Upper lobe of left lung (tissue), 6 donors: ENCODE results near the gene NCK2. TPM values are rescaled to one million over a fixed set of nuclear protein-coding genes. Genes with fewer than 3 reads are reported as not detected.

Source experiments
- ATAC-seq, 2 donors: fragments of 200-7000 bp; cut with Tn5 transposase; one replicate each; pipeline ENCODE4 v1.9.1; 2022; ENCODE audit warnings: mild to moderate bottlenecking in 2 of 2, moderate library complexity in 2 of 2; ENCODE audit not compliant: low FRiP score in 2 of 2
- DNase-seq, 2 donors: peaks; one replicate each; pipeline ENCODE4 v3.0.0-alpha.2; 2019 to 2020
- H3K27ac ChIP-seq, 4 donors: fragments of 200-600 bp; sonication (generic); one replicate each; pipeline ENCODE4 v1.5.1; 2016 to 2019
- H3K27me3 ChIP-seq, 4 donors: fragments of 200-600 bp; sonication (generic); one replicate each; pipeline ENCODE4 v1.5.1; 2017 to 2019
- H3K36me3 ChIP-seq, 4 donors: fragments of 200-600 bp; sonication (generic); one replicate each; pipeline ENCODE4 v1.5.1; 2016 to 2019
- H3K4me1 ChIP-seq, 4 donors: fragments of 200-600 bp; sonication (generic); one replicate each; pipeline ENCODE4 v1.5.1; 2018 to 2019
- H3K4me3 ChIP-seq, 4 donors: fragments of 200-600 bp; sonication (generic); one replicate each; pipeline ENCODE4 v1.5.1; 2017 to 2019; ENCODE audit warnings: mild to moderate bottlenecking in 2 of 4, moderate library complexity in 1 of 4
- H3K9me3 ChIP-seq, 4 donors: fragments of 200-600 bp; sonication (generic); one replicate each; pipeline ENCODE4 v1.5.1; 2018 to 2019
- EP300 ChIP-seq, 4 donors: sonication (generic); formaldehyde crosslinking; IDR thresholded peaks; one replicate each; pipeline ENCODE4 v1.5.1; 2017; ENCODE audit warnings: antibody characterized with exemption in 4 of 4, control low read depth in 2 of 4
- POLR2A ChIP-seq, 4 donors: fragments of 450-650 bp; IDR thresholded peaks; one replicate each; pipeline ENCODE4 v1.5.1; 2016 to 2017; ENCODE audit warnings: antibody characterized with exemption in 4 of 4, mild to moderate bottlenecking in 2 of 4
- POLR2AphosphoS5 ChIP-seq, 2 donors: sonication (generic); formaldehyde crosslinking; IDR thresholded peaks; one replicate each; pipeline ENCODE4 v1.5.1; 2017; ENCODE audit warnings: antibody characterized with exemption in 2 of 2
- WGBS, 2 donors: methylation state at CpG; one replicate each; pipeline ENCODE4 v1.1.5; 2017 to 2018; 5-methylcytosine and 5-hydroxymethylcytosine counted together
- total RNA-seq, 6 donors: library from RNA; depleted of rRNA in 4 of 6; stranded (reverse); fragments of >200 nt in 4 of 6; gene quantifications; one replicate each; pipeline versions ENCODE4 v1.1.0 to v1.2.1, GENCODE V29; 2016 to 2021
- TF ChIP-seq, protein P1 (sequence below), 6 experiments: fragments of 450-650 bp in 4 of 6; fragments of 200-600 bp in 2 of 6; sonication (generic) in 2 of 6; IDR thresholded peaks; one replicate each; pipeline ENCODE4 v1.5.1; 2016 to 2019; ENCODE audit warnings: antibody characterized with exemption in 6 of 6
- donor health status: DM: no; HTN: no; CAD: no; lungs with moderate emphysema.
- donor health status: DM: no; HTN: yes; CAD: no; lungs with severe emphysema.

Gene NCK2
- total RNA-seq, 6 donors from 2014 or later: 29.3 to 48.6 (median 37.9) TPM

DNA sequence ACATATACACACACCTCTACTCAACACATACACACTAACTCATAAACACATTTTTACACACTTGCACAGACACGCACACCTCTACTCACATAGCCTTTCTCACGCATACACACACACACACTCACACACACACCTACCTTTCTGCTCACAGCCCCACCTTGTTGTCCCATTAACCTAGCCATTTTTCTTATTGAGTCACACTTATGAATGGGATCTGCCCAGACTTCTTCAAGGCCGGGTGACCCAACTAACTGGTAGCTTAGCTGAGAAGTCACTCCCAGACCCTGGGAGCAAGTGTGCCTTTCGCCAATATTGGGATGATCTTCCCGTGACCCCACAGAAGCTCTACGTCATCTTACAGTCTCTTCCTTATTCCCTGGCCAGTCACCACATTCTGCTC, 192.2 kb downstream of the NCK2 start:
- 94 to 95% methylated on average over 6 of the region's 6 CpGs for WGBS, 2 donors
- H3K36me3 ChIP-seq: no peaks in the 10 kb centered on the region
- H3K4me3 ChIP-seq: no peak overlapping the region
- peaks cover 0 to 3% (median 0%) of the 10 kb centered on the region in 4 donors for H3K9me3 ChIP-seq
- no peak for TF ChIP-seq POLR2AphosphoS5 (IDR thresholded peaks at IDR 0.05)
- no peak for TF ChIP-seq EP300 (IDR thresholded peaks at IDR 0.05)
- TF ChIP-seq POLR2A (IDR thresholded peaks at IDR 0.05): no peak
- TF ChIP-seq, protein P1, sequence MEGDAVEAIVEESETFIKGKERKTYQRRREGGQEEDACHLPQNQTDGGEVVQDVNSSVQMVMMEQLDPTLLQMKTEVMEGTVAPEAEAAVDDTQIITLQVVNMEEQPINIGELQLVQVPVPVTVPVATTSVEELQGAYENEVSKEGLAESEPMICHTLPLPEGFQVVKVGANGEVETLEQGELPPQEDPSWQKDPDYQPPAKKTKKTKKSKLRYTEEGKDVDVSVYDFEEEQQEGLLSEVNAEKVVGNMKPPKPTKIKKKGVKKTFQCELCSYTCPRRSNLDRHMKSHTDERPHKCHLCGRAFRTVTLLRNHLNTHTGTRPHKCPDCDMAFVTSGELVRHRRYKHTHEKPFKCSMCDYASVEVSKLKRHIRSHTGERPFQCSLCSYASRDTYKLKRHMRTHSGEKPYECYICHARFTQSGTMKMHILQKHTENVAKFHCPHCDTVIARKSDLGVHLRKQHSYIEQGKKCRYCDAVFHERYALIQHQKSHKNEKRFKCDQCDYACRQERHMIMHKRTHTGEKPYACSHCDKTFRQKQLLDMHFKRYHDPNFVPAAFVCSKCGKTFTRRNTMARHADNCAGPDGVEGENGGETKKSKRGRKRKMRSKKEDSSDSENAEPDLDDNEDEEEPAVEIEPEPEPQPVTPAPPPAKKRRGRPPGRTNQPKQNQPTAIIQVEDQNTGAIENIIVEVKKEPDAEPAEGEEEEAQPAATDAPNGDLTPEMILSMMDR (IDR thresholded peaks at IDR 0.05): no peak
- H3K4me1 ChIP-seq: no peaks in the 10 kb centered on the region
- ATAC-seq (no peak), DNase-seq (no peak)
- H3K27ac ChIP-seq: no peak overlapping the region
- no peaks in the 10 kb centered on the region for H3K27me3 ChIP-seq

DNA sequence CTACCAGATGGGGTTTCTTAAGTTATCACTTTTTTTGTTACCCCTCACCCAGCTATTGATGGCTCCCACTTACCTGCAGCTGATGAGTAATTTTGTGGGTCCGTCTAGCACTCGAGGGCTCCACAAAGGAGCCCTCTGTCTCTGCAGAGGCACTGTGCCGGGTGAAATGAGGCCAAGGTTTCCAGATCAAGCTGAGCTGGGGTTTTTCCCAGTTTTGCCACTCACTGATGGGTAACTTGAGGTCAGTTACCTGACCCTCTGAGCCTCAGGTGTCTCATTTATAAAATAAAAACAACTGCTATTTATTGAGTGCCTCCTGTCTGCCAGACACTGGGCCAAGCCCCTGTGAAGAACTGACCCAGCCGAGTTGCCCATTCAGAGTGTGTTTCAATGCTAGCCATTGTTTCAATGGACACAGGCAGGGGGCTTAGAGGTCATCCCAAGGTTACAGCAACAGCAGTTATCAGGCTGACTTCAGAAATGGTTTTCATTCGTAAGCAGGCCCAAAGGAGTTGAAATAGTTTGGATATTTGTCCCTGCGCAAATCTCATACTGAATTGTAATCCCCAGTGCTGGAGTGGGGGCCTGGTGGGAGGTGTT, 192.9 kb downstream of the NCK2 start:
- ATAC-seq (no peak), DNase-seq (no peak)
- TF ChIP-seq, protein P1 (IDR thresholded peaks at IDR 0.05): no peak
- peaks cover 0 to 3% (median 0%) of the 10 kb centered on the region in 4 donors for H3K9me3 ChIP-seq
- WGBS, 2 donors: 92 to 94% methylated on average over 6 of the region's 6 CpGs
- H3K27me3 ChIP-seq: no peaks in the 10 kb centered on the region
- no peak overlapping the region for H3K27ac ChIP-seq
- no peaks in the 10 kb centered on the region for H3K36me3 ChIP-seq
- H3K4me3 ChIP-seq: no peak overlapping the region
- H3K4me1 ChIP-seq: no peaks in the 10 kb centered on the region
